GM12864 (cell line): ENCODE data around the gene SOBP.

Experiments
- DNase-seq: peaks from one replicate; pipeline ENCODE4 v3.0.0-alpha.2; 2011; ENCODE audit warnings: low read depth
- H3K4me3 ChIP-seq: 2 replicates; pipeline ENCODE4 v1.5.1; 2011; ENCODE audit warnings: mild to moderate bottlenecking, low read depth, low read length, control low read depth
- TF ChIP-seq, protein P1 (sequence below): IDR thresholded peaks from 2 replicates; pipeline ENCODE4 v1.5.1; 2011; ENCODE audit warnings: low read depth, mild to moderate bottlenecking, moderate library complexity, low read length, control low read depth, inconsistent platforms; ENCODE audit errors: missing control alignments

The SOBP gene

DNA sequence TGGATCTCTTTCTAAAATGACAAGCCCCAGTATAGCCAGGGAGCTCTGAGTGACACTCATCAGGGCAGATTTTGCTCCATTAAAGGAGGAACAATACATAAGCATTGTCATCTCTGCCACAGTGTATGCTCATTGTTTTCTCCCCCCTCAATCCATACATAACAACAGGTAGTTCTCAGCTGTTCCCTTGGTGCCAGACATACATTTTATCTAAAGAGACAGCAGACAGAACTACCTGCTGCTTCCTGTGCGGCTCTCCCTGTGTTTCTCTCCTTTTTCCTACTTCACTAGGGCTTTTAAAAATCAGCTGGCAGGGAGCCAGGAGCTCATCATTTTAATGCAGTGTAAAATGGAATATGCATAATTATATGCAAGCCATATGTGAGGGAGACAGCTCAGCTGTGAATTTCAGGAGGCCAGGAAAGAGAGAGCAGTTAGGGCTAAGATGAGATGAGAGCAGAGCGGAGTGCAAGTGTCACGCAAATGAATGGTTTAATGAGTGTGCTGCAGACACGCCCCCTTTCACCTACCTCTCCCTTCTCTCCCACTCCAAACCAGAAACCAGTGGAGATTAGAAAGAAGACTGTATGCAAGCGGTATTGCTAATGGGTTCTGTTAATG, 96.0 kb downstream of the SOBP start:
- TF ChIP-seq, protein P1, sequence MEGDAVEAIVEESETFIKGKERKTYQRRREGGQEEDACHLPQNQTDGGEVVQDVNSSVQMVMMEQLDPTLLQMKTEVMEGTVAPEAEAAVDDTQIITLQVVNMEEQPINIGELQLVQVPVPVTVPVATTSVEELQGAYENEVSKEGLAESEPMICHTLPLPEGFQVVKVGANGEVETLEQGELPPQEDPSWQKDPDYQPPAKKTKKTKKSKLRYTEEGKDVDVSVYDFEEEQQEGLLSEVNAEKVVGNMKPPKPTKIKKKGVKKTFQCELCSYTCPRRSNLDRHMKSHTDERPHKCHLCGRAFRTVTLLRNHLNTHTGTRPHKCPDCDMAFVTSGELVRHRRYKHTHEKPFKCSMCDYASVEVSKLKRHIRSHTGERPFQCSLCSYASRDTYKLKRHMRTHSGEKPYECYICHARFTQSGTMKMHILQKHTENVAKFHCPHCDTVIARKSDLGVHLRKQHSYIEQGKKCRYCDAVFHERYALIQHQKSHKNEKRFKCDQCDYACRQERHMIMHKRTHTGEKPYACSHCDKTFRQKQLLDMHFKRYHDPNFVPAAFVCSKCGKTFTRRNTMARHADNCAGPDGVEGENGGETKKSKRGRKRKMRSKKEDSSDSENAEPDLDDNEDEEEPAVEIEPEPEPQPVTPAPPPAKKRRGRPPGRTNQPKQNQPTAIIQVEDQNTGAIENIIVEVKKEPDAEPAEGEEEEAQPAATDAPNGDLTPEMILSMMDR, result no peak
- no peak overlapping the region for H3K4me3 ChIP-seq
- DNase-seq, result no peak

DNA sequence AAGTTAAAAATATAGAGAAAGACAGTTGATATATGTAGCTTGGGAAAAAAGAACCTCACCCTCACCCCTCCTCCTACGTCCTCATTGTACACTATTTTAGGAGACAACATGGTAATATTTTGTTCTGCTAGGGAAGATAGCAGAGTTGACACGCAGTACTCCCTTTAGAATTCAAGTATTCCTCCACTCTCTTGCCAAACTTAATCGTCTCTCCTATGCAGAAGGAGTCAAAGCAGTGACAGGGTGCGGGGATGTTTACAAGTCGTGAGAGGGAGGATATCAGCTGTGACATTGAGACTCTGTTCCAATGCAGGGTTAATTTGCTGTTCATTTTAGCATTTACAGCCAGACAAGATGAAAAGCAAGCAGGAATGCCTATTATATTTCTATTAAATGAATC, 97.5 kb downstream of the SOBP start:
- no peak overlapping the region for H3K4me3 ChIP-seq
- TF ChIP-seq, protein P1, result no peak

DNA sequence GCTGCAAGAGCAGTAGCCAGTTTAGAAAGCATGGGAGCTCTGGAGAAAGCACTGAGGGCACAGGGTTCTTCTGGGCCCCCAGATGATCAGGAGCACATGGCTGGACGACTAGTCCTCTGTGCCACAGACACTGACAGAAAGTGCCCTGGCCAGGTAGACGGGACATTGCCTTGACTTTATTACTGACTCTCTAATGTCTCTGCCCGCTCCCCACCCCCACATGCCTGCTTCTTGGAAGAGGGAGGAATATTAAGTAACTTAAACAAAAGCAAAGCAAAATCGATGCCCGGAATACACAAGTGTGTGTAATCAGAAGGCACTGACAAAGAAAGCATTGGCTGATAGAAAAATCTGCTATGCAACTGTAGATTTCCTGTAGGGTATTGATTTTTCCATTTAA, 99.3 kb downstream of the SOBP start:
- H3K4me3 ChIP-seq, result no peak overlapping the region
- TF ChIP-seq, protein P1, result no peak
- DNase-seq, result no peak

More for the DNA sequence above, 97.5 kb downstream of the SOBP start:
- no peak for DNase-seq

DNA sequence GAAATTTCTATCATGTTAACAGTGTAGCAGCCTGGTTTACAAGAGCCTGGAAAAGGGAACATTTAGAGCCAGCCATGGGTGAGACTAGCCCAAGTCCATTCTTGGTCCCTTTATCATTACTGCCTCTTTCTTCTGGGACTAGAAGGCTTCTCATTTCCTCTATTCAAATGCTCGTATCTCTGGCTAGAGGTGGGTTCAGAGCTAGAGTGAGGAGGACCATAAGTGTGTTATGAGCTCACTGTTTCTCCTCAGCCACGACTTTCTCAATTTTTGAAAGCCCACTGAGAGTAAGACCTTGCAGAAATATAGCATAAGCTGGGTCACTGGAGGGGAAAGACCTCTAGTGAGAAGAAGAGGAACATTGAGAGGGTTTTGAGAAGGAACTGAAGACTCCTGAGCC, 100.0 kb downstream of the SOBP start:
- TF ChIP-seq, protein P1, result no peak
- H3K4me3 ChIP-seq, result no peak overlapping the region
- no peak for DNase-seq

DNA sequence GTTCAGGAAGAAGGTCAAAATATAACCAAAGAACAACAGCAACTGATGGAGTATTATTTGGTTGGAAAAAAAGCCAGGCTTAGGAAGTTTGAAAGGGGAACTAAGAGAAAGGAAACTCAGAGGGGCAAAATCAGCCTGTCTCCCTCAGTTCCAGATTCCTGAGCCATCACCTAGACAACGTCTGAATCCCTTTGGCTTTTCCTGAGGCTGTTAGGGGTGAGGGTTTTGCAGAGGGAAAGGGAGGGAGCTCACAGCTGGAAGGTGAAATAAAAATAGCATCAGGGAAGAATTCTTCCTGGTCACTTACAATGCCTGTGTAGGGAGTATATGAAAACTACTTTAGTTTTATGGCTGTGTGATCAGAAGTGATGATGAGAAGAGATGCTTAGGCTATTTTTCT, 100.5 kb downstream of the SOBP start:
- no peak for DNase-seq
- TF ChIP-seq, protein P1, result no peak

DNA sequence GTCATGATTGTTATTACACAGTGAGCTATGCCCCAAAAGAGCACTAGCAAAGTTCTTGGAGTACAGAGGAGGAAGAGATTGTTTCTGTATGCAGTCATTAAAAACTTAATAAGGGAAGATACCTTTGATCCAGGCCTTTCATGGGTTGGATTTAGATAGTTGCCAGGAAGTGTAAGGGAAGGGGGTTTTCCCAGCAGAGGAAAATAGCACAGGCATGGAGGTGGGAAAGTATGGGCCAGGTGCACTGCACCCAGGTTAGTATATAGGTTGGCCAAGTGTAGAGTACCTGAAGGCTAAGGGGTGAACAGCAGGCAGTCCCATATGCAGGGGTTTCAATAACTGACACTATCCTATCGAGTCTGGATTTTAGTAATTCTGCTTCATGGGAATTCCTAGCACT, 101.4 kb downstream of the SOBP start:
- DNase-seq, result no peak
- TF ChIP-seq, protein P1, result no peak
- no peak overlapping the region for H3K4me3 ChIP-seq

More for the DNA sequence above, 100.5 kb downstream of the SOBP start:
- no peak overlapping the region for H3K4me3 ChIP-seq

DNA sequence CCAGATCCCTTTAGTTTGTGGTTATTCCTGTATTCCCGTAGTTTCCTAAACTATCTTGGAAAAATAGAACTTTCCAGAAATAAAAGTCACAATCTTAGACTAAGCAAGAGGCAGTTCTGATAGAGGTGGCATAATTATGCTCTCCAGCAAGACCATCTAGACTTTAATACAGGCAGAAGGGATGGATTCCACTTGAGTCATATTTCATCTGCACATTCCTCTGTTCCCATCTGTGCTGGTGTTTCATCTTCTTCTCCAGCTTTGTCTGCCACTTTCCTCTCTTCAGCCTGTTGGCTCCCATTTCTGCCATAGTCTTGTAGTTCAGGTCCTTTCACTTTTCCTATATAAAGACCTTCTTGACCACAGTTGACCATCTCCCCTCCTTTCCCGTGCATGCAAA, 102.9 kb downstream of the SOBP start:
- TF ChIP-seq, protein P1, result no peak
- no peak overlapping the region for H3K4me3 ChIP-seq
- no peak for DNase-seq
